Activated CD4-positive, alpha-beta memory T cell treated with anti-CD3 and anti-CD28 coated beads, Interleukin-2, amount 10 ng/mL, durations not matched to agents 7 days and 5 days (primary cell): ENCODE measurements around the gene STAMBPL1. TPM values are rescaled to one million over a fixed set of nuclear protein-coding genes. Genes with fewer than 3 reads are reported as not detected.
"Not testable (repeated sequence)": the region's sequence is repeated elsewhere in the genome, so short reads cannot be mapped to it uniquely, and the experiment has no call there.

ENCODE experiments used
- CTCF ChIA-PET: fragments of 350-600 bp; sonication (Branson Sonifier 250); formaldehyde crosslinking; loops from one replicate; lab custom pipeline; 2021; ENCODE audit warnings: antibody characterized with exemption, inconsistent platforms; lab: Charles Lee
- POLR2A ChIA-PET: fragments of 350-600 bp; sonication (Branson Sonifier 250); formaldehyde crosslinking; loops from one replicate; lab custom pipeline; 2021; ENCODE audit warnings: antibody characterized with exemption; lab: Charles Lee
- DNase-seq: peaks from one replicate; pipeline ENCODE4 v3.0.0-alpha.2; 2020
- H3K27ac Mint-ChIP-seq: one replicate; pipeline ENCODE4 v1.8.0; 2021; ENCODE audit warnings: mild to moderate bottlenecking, mixed read lengths
- H3K27me3 Mint-ChIP-seq: one replicate; pipeline ENCODE4 v1.8.0; 2021; ENCODE audit warnings: mixed read lengths
- H3K36me3 Mint-ChIP-seq: one replicate; pipeline ENCODE4 v1.8.0; 2021; ENCODE audit warnings: low read depth, mixed read lengths
- H3K4me1 Mint-ChIP-seq: one replicate; pipeline ENCODE4 v1.8.0; 2021; ENCODE audit warnings: mixed read lengths
- H3K4me3 Mint-ChIP-seq: one replicate; pipeline ENCODE4 v1.8.0; 2021; ENCODE audit warnings: mild to moderate bottlenecking, mixed read lengths
- H3K9me3 Mint-ChIP-seq: one replicate; pipeline ENCODE4 v1.8.0; 2021; ENCODE audit warnings: mixed read lengths
- total RNA-seq, 2 experiments: library from RNA; stranded (reverse); gene quantifications; one replicate each; pipeline ENCODE4 v1.2.3, GENCODE V29; 2021

Gene STAMBPL1
- total RNA-seq, 2 experiments from 2014 or later = 43.2 to 48.5 TPM

- no peak overlapping the region for H3K4me3 Mint-ChIP-seq
- ChIA-PET POLR2A (no interaction called here), CTCF (interaction anchor here (1.2 to 7.4 kb wide), 2 partner anchors 90 to 286 kb away, joined by 3 to 211 read pairs; no protein-coding TSS in a partner anchor)
- peaks cover 53% of the 10 kb centered on the region for H3K36me3 Mint-ChIP-seq
- no peak for DNase-seq
- H3K9me3 Mint-ChIP-seq = no peaks in the 10 kb centered on the region
- no peak overlapping the region for H3K27ac Mint-ChIP-seq
- no peaks in the 10 kb centered on the region for H3K27me3 Mint-ChIP-seq
- H3K4me1 Mint-ChIP-seq = peaks cover 7% of the 10 kb centered on the region
Measured at GRCh38 chr10:88928254-88928653, 48.2 kb downstream of the STAMBPL1 start.

- no peak for DNase-seq
- H3K36me3 Mint-ChIP-seq = peaks cover 41% of the 10 kb centered on the region
- no peaks in the 10 kb centered on the region for H3K9me3 Mint-ChIP-seq
- H3K4me3 Mint-ChIP-seq = no peak overlapping the region
- H3K27me3 Mint-ChIP-seq = no peaks in the 10 kb centered on the region
- ChIA-PET POLR2A (interaction anchor here (1.8 to 4.6 kb wide), 2 partner anchors 50 to 96 kb away, joined by 6 to 29 read pairs; no protein-coding TSS in a partner anchor), CTCF (interaction anchor here (0.7 to 7.4 kb wide), 18 partner anchors 8 to 1143 kb away, joined by 3 to 211 read pairs (median 6); partner anchors contain the start of genes ACTA2, CH25H, FAS and STAMBPL1)
- H3K27ac Mint-ChIP-seq = no peak overlapping the region
- peaks cover 19% of the 10 kb centered on the region for H3K4me1 Mint-ChIP-seq
Measured at GRCh38 chr10:88931548-88931947, 51.5 kb downstream of the STAMBPL1 start.

- ChIA-PET POLR2A (interaction anchor here (0.7 to 4.6 kb wide), 5 partner anchors 47 to 101 kb away, joined by 3 to 29 read pairs (median 3); no protein-coding TSS in a partner anchor), CTCF (interaction anchor here (0.5 to 7.4 kb wide), 32 partner anchors 8 to 1144 kb away, joined by 3 to 211 read pairs (median 6); partner anchors contain the start of genes CH25H, FAS and STAMBPL1)
- not testable (repeated sequence) for H3K4me3 Mint-ChIP-seq, H3K27me3 Mint-ChIP-seq, H3K27ac Mint-ChIP-seq, H3K9me3 Mint-ChIP-seq, DNase-seq
- Mint-ChIP-seq H3K4me1 (peaks cover 21% of the 10 kb centered on the region), H3K36me3 (peaks cover 38% of the 10 kb centered on the region)
Measured at GRCh38 chr10:88932029-88932428, 52.0 kb downstream of the STAMBPL1 start.

GRCh38 chr10:88932539-88933256 lies 52.7 kb downstream of the STAMBPL1 start:
- no peaks in the 10 kb centered on the region for H3K27me3 Mint-ChIP-seq
- POLR2A ChIA-PET = interaction anchor here (0.7 to 4.6 kb wide), 8 partner anchors 11 to 102 kb away, joined by 3 to 29 read pairs (median 4); partner anchors contain the start of gene FAS
- H3K4me1 Mint-ChIP-seq = peaks cover 21% of the 10 kb centered on the region
- peaks cover 31% of the 10 kb centered on the region for H3K36me3 Mint-ChIP-seq
- no peak overlapping the region for H3K27ac Mint-ChIP-seq
- no peak overlapping the region for H3K4me3 Mint-ChIP-seq
- H3K9me3 Mint-ChIP-seq = no peaks in the 10 kb centered on the region
- DNase-seq = peak; percentile 37
- CTCF ChIA-PET = interaction anchor here (0.5 to 7.4 kb wide), 37 partner anchors 9 to 369 kb away, joined by 3 to 211 read pairs (median 6); partner anchors contain the start of genes FAS and STAMBPL1

- Mint-ChIP-seq H3K27me3 (no peaks in the 10 kb centered on the region), H3K27ac (no peak overlapping the region), H3K4me3 (no peak overlapping the region), H3K9me3 (no peaks in the 10 kb centered on the region), H3K4me1 (peaks cover 21% of the 10 kb centered on the region), H3K36me3 (peaks cover 30% of the 10 kb centered on the region)
- ChIA-PET CTCF (interaction anchor here (0.7 to 7.4 kb wide), 37 partner anchors 10 to 370 kb away, joined by 3 to 211 read pairs (median 6); partner anchors contain the start of genes CH25H, FAS and STAMBPL1), POLR2A (interaction anchor here (0.8 to 4.6 kb wide), 8 partner anchors 10 to 98 kb away, joined by 3 to 29 read pairs (median 4); partner anchors contain the start of gene FAS)
- DNase-seq = no peak
Measured at GRCh38 chr10:88933564-88933963, 53.5 kb downstream of the STAMBPL1 start.

GRCh38 chr10:88934900-88935672 lies 55.0 kb downstream of the STAMBPL1 start:
- Mint-ChIP-seq H3K27ac (peak overlapping the region; percentile 56), H3K9me3 (no peaks in the 10 kb centered on the region), H3K36me3 (peaks cover 30% of the 10 kb centered on the region), H3K27me3 (no peaks in the 10 kb centered on the region), H3K4me1 (peaks cover 21% of the 10 kb centered on the region), H3K4me3 (no peak overlapping the region)
- peak; percentile 80 for DNase-seq
- ChIA-PET CTCF (interaction anchor here (0.6 to 7.4 kb wide), 51 partner anchors 9 to 397 kb away, joined by 3 to 211 read pairs (median 5); partner anchors contain the start of genes CH25H, FAS and STAMBPL1), POLR2A (interaction anchor here (0.9 to 4.6 kb wide), 10 partner anchors 27 to 283 kb away, joined by 3 to 29 read pairs (median 3); partner anchors contain the start of genes CH25H and FAS)

- POLR2A ChIA-PET = interaction anchor here (1.1 to 1.5 kb wide), 3 partner anchors 22 to 85 kb away, joined by 3 to 4 read pairs (median 3); no protein-coding TSS in a partner anchor
- no peak overlapping the region for H3K27ac Mint-ChIP-seq
- H3K36me3 Mint-ChIP-seq = peaks cover 38% of the 10 kb centered on the region
- no peak for DNase-seq
- H3K4me1 Mint-ChIP-seq = peaks cover 21% of the 10 kb centered on the region
- CTCF ChIA-PET = interaction anchor here (0.6 to 2.1 kb wide), 12 partner anchors 9 to 433 kb away, joined by 3 to 5 read pairs (median 3); partner anchors contain the start of gene FAS
- no peaks in the 10 kb centered on the region for H3K9me3 Mint-ChIP-seq
- no peak overlapping the region for H3K4me3 Mint-ChIP-seq
- H3K27me3 Mint-ChIP-seq = no peaks in the 10 kb centered on the region
Measured at GRCh38 chr10:88936656-88937055, 56.6 kb downstream of the STAMBPL1 start.

- DNase-seq = no peak
- ChIA-PET CTCF (interaction anchor here (1.4 to 2.1 kb wide), 3 partner anchors 22 to 276 kb away, joined by 3 to 5 read pairs (median 4); no protein-coding TSS in a partner anchor), POLR2A (interaction anchor here (0.7 kb wide), 1 partner anchor 53 kb away, joined by 3 read pairs; the partner anchor contains the start of gene FAS)
- Mint-ChIP-seq H3K36me3 (peaks cover 47% of the 10 kb centered on the region), H3K4me3 (no peak overlapping the region), H3K4me1 (peaks cover 14% of the 10 kb centered on the region), H3K9me3 (no peaks in the 10 kb centered on the region), H3K27ac (no peak overlapping the region), H3K27me3 (no peaks in the 10 kb centered on the region)
Measured at GRCh38 chr10:88938039-88938438, 58.0 kb downstream of the STAMBPL1 start.

GRCh38 chr10:88938938-88939337 lies 58.9 kb downstream of the STAMBPL1 start:
- Mint-ChIP-seq H3K27ac (no peak overlapping the region), H3K4me3 (no peak overlapping the region), H3K27me3 (no peaks in the 10 kb centered on the region), H3K36me3 (peaks cover 45% of the 10 kb centered on the region), H3K4me1 (peaks cover 15% of the 10 kb centered on the region), H3K9me3 (no peaks in the 10 kb centered on the region)
- DNase-seq = no peak
- ChIA-PET CTCF (no interaction called here), POLR2A (no interaction called here)

- Mint-ChIP-seq H3K36me3 (peaks cover 36% of the 10 kb centered on the region), H3K4me1 (peaks cover 15% of the 10 kb centered on the region), H3K27me3 (no peaks in the 10 kb centered on the region), H3K4me3 (no peak overlapping the region), H3K27ac (no peak overlapping the region), H3K9me3 (no peaks in the 10 kb centered on the region)
- DNase-seq = no peak
- POLR2A ChIA-PET = interaction anchor here (1.1 kb wide), 1 partner anchor 46 kb away, joined by 3 read pairs; no protein-coding TSS in a partner anchor
- CTCF ChIA-PET = no interaction called here
Measured at GRCh38 chr10:88941026-88941425, 61.0 kb downstream of the STAMBPL1 start.

GRCh38 chr10:88943778-88944177 lies 63.7 kb downstream of the STAMBPL1 start:
- Mint-ChIP-seq H3K36me3 (peaks cover 30% of the 10 kb centered on the region), H3K27me3 (no peaks in the 10 kb centered on the region), H3K4me1 (peaks cover 17% of the 10 kb centered on the region), H3K9me3 (no peaks in the 10 kb centered on the region), H3K27ac (no peak overlapping the region), H3K4me3 (no peak overlapping the region)
- CTCF ChIA-PET = interaction anchor here (0.9 to 5.4 kb wide), 2 partner anchors 10 to 274 kb away, joined by 3 to 40 read pairs; no protein-coding TSS in a partner anchor
- no peak for DNase-seq
- POLR2A ChIA-PET = interaction anchor here (1.0 to 2.0 kb wide), 2 partner anchors 10 to 46 kb away, joined by 3 to 10 read pairs; partner anchors contain the start of gene FAS

- peaks cover 27% of the 10 kb centered on the region for H3K36me3 Mint-ChIP-seq
- POLR2A ChIA-PET = interaction anchor here (2.2 kb wide), 1 partner anchor 46 kb away, joined by 9 read pairs; the partner anchor contains the start of gene FAS
- no peaks in the 10 kb centered on the region for H3K27me3 Mint-ChIP-seq
- DNase-seq = no peak
- H3K9me3 Mint-ChIP-seq = no peaks in the 10 kb centered on the region
- peaks cover 17% of the 10 kb centered on the region for H3K4me1 Mint-ChIP-seq
- H3K4me3 Mint-ChIP-seq = no peak overlapping the region
- CTCF ChIA-PET = interaction anchor here (1.0 to 5.4 kb wide), 2 partner anchors 11 to 109 kb away, joined by 3 to 40 read pairs; no protein-coding TSS in a partner anchor
- H3K27ac Mint-ChIP-seq = no peak overlapping the region
Measured at GRCh38 chr10:88944813-88945212, 64.8 kb downstream of the STAMBPL1 start.
